ENCODE measurements around the gene IRF7.

The IRF7 gene

DNA sequence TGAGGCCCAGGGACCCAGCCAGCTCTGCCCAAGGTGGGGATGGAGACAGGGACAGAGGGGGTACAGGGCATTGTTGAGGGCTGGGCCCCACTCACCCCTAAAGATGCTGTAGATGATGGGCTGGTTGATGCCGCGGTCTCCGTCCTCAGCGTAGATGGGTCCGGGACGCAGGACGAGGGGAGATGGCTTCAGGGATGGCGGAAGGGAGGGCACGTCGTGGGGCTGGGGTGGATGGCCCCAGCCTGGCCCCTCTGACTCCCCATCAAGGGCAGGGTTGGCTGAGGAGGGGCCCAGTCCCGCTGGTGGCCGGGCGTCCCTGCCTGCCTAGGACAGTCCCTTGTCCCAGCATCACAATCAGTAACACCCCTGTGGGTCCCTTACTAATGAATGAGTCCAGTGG lies 4.5 kb upstream of the IRF7 start:
- Histone ChIP-seq H3K36me3 (ENCODE audit: insufficient read depth, low read length) (peaks cover 15% of the 10 kb centered on the region), H2AFZ (ENCODE audit: low read depth, low read length) (no peak overlapping the region), H3K27ac (ENCODE audit: low read length) (no peak overlapping the region), H3K9ac (ENCODE audit: low read depth, low read length) (no peak overlapping the region), H3K9me3 (ENCODE audit: insufficient read depth, low read length, severe bottlenecking) (no peaks in the 10 kb centered on the region), H3K4me2 (ENCODE audit: insufficient read depth, low read length) (no peak overlapping the region), H4K20me1 (ENCODE audit: insufficient read depth, low read length) (peaks cover 11% of the 10 kb centered on the region), H3K27me3 (ENCODE audit: insufficient read depth, low read length, poor library complexity) (no peaks in the 10 kb centered on the region), H3K79me2 (ENCODE audit: insufficient read depth, low read length) (peaks cover 10% of the 10 kb centered on the region), H3K4me3 (ENCODE audit: low read depth in 1 of 2, low read length in 2 of 2) (no peak overlapping the region), H3K4me1 (ENCODE audit: insufficient read depth, low read length) (peaks cover 13% of the 10 kb centered on the region)
- DNase-seq = no peak
- TF ChIP-seq, protein P1, sequence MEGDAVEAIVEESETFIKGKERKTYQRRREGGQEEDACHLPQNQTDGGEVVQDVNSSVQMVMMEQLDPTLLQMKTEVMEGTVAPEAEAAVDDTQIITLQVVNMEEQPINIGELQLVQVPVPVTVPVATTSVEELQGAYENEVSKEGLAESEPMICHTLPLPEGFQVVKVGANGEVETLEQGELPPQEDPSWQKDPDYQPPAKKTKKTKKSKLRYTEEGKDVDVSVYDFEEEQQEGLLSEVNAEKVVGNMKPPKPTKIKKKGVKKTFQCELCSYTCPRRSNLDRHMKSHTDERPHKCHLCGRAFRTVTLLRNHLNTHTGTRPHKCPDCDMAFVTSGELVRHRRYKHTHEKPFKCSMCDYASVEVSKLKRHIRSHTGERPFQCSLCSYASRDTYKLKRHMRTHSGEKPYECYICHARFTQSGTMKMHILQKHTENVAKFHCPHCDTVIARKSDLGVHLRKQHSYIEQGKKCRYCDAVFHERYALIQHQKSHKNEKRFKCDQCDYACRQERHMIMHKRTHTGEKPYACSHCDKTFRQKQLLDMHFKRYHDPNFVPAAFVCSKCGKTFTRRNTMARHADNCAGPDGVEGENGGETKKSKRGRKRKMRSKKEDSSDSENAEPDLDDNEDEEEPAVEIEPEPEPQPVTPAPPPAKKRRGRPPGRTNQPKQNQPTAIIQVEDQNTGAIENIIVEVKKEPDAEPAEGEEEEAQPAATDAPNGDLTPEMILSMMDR (IDR thresholded peaks at IDR 0.05; ENCODE audit: borderline replicate concordance, extremely low read depth, low read length, poor library complexity, severe bottlenecking) = no peak
- TF ChIP-seq EZH2 (IDR thresholded peaks at IDR 0.05; ENCODE audit: borderline replicate concordance, low read depth, low read length, severe bottlenecking) = no peak
- ATAC-seq (ENCODE audit: insufficient read depth, low read depth) = no peak

DNA sequence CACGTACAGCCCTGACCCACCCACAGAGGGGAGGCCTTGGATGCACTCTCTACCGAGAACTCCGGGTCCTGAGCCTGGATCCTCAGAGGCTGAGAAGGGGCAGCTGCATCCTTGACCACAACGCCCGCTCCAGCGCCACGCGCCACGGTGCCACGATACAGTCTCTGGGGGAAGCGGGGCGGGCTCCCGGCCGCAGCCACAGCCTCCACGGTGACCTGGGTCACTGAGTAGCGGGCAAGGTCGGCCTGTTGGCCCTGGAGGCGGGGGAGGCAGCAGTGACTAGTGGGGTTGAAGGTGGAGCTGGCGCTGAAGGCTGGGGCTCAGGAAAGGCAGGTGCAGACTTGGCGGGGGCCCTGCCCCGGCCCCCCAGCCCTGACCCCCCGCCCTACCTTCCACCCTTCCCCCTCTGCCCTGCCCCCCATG lies 3.9 kb upstream of the IRF7 start:
- no peak for DNase-seq
- no peak for ATAC-seq (ENCODE audit: insufficient read depth, low read depth)
- H3K36me3 ChIP-seq (ENCODE audit: insufficient read depth, low read length) = peaks cover 17% of the 10 kb centered on the region
- no peak overlapping the region for H2AFZ ChIP-seq (ENCODE audit: low read depth, low read length)
- TF ChIP-seq EZH2 (IDR thresholded peaks at IDR 0.05; ENCODE audit: borderline replicate concordance, low read depth, low read length, severe bottlenecking) = no peak
- TF ChIP-seq, protein P1 (IDR thresholded peaks at IDR 0.05; ENCODE audit: borderline replicate concordance, extremely low read depth, low read length, poor library complexity, severe bottlenecking) = no peak
- no peaks in the 10 kb centered on the region for H3K27me3 ChIP-seq (ENCODE audit: insufficient read depth, low read length, poor library complexity)
- H3K9ac ChIP-seq (ENCODE audit: low read depth, low read length) = no peak overlapping the region
- H3K27ac ChIP-seq (ENCODE audit: low read length) = no peak overlapping the region
- H3K4me2 ChIP-seq (ENCODE audit: insufficient read depth, low read length) = no peak overlapping the region
- peaks cover 15% of the 10 kb centered on the region for H4K20me1 ChIP-seq (ENCODE audit: insufficient read depth, low read length)
- H3K9me3 ChIP-seq (ENCODE audit: insufficient read depth, low read length, severe bottlenecking) = no peaks in the 10 kb centered on the region
- no peak overlapping the region for H3K4me3 ChIP-seq (ENCODE audit: low read depth in 1 of 2, low read length in 2 of 2)
- H3K79me2 ChIP-seq (ENCODE audit: insufficient read depth, low read length) = peaks cover 14% of the 10 kb centered on the region
- peaks cover 18% of the 10 kb centered on the region for H3K4me1 ChIP-seq (ENCODE audit: insufficient read depth, low read length)

- H3K27ac ChIP-seq (ENCODE audit: low read length) = no peak overlapping the region
- H3K36me3 ChIP-seq (ENCODE audit: insufficient read depth, low read length) = peaks cover 23% of the 10 kb centered on the region
- no peak overlapping the region for H3K4me3 ChIP-seq (ENCODE audit: low read depth in 1 of 2, low read length in 2 of 2)
- no peaks in the 10 kb centered on the region for H3K9me3 ChIP-seq (ENCODE audit: insufficient read depth, low read length, severe bottlenecking)
- no peak overlapping the region for H3K4me2 ChIP-seq (ENCODE audit: insufficient read depth, low read length)
- no peak for TF ChIP-seq EZH2 (IDR thresholded peaks at IDR 0.05; ENCODE audit: borderline replicate concordance, low read depth, low read length, severe bottlenecking)
- peaks cover 17% of the 10 kb centered on the region for H3K79me2 ChIP-seq (ENCODE audit: insufficient read depth, low read length)
- no peak for DNase-seq
- peaks cover 24% of the 10 kb centered on the region for H3K4me1 ChIP-seq (ENCODE audit: insufficient read depth, low read length)
- no peak overlapping the region for H2AFZ ChIP-seq (ENCODE audit: low read depth, low read length)
- H4K20me1 ChIP-seq (ENCODE audit: insufficient read depth, low read length) = peaks cover 21% of the 10 kb centered on the region
- H3K27me3 ChIP-seq (ENCODE audit: insufficient read depth, low read length, poor library complexity) = no peaks in the 10 kb centered on the region
- no peak for ATAC-seq (ENCODE audit: insufficient read depth, low read depth)
- no peak overlapping the region for H3K9ac ChIP-seq (ENCODE audit: low read depth, low read length)
Measured at GRCh38 chr11:618856-619627, 3.3 kb upstream of the IRF7 start.

- Histone ChIP-seq H3K27me3 (ENCODE audit: insufficient read depth, low read length, poor library complexity) (no peaks in the 10 kb centered on the region), H4K20me1 (ENCODE audit: insufficient read depth, low read length) (peaks cover 30% of the 10 kb centered on the region), H3K4me2 (ENCODE audit: insufficient read depth, low read length) (no peak overlapping the region), H3K36me3 (ENCODE audit: insufficient read depth, low read length) (peaks cover 27% of the 10 kb centered on the region), H3K4me3 (ENCODE audit: low read depth in 1 of 2, low read length in 2 of 2) (no peak overlapping the region), H3K27ac (ENCODE audit: low read length) (no peak overlapping the region), H3K9ac (ENCODE audit: low read depth, low read length) (no peak overlapping the region), H2AFZ (ENCODE audit: low read depth, low read length) (no peak overlapping the region), H3K9me3 (ENCODE audit: insufficient read depth, low read length, severe bottlenecking) (no peaks in the 10 kb centered on the region), H3K4me1 (ENCODE audit: insufficient read depth, low read length) (peaks cover 32% of the 10 kb centered on the region), H3K79me2 (ENCODE audit: insufficient read depth, low read length) (peaks cover 17% of the 10 kb centered on the region)
- TF ChIP-seq EZH2 (IDR thresholded peaks at IDR 0.05; ENCODE audit: borderline replicate concordance, low read depth, low read length, severe bottlenecking) = no peak
- TF ChIP-seq, protein P1 (IDR thresholded peaks at IDR 0.05; ENCODE audit: borderline replicate concordance, extremely low read depth, low read length, poor library complexity, severe bottlenecking) = no peak
- no peak for DNase-seq
- ATAC-seq (ENCODE audit: insufficient read depth, low read depth) = no peak
Measured at GRCh38 chr11:617912-618682, 2.3 kb upstream of the IRF7 start.
